ACC112 (cell line): ENCODE data around the gene EFL1.

Source experiments
- H2AFZ ChIP-seq: fragments of 200-600 bp; sonication (generic); one replicate; pipeline ENCODE4 v1.6.0; 2017; ENCODE audit warnings: antibody characterized with exemption, low read length; ENCODE audit not compliant: unreplicated experiment
- H3K27ac ChIP-seq: fragments of 200-600 bp; sonication (generic); 2 replicates; pipeline ENCODE4 v1.5.1; 2014; ENCODE audit warnings: low read depth, mild to moderate bottlenecking, antibody characterized with exemption, low read length, moderate library complexity
- H3K27me3 ChIP-seq: fragments of 200-600 bp; sonication (generic); 2 replicates; pipeline ENCODE4 v1.6.1; 2014; ENCODE audit warnings: mild to moderate bottlenecking, antibody characterized with exemption, low read length, moderate library complexity, mixed read lengths; ENCODE audit not compliant: insufficient read depth
- H3K36me3 ChIP-seq: fragments of 200-600 bp; sonication (generic); 2 replicates; pipeline ENCODE4 v1.6.1; 2016; ENCODE audit warnings: mild to moderate bottlenecking, antibody characterized with exemption, low read length, moderate library complexity, mixed read lengths; ENCODE audit not compliant: insufficient read depth
- H3K4me1 ChIP-seq: fragments of 200-600 bp; sonication (generic); one replicate; pipeline ENCODE4 v1.6.1; 2016; ENCODE audit warnings: low read length, mixed read lengths; ENCODE audit not compliant: insufficient read depth, unreplicated experiment, control insufficient read depth
- H3K4me3 ChIP-seq: fragments of 200-600 bp; sonication (generic); 2 replicates; pipeline ENCODE4 v1.5.1; 2014; ENCODE audit warnings: mild to moderate bottlenecking, low read depth, low read length
- H3K79me2 ChIP-seq: fragments of 200-600 bp; sonication (generic); one replicate; pipeline ENCODE4 v1.6.0; 2016; ENCODE audit warnings: low read length; ENCODE audit not compliant: control insufficient read depth, unreplicated experiment, insufficient read depth

Gene EFL1

GRCh38 chr15:82128401-82129148, 134.0 kb downstream of the EFL1 start:
- H3K27ac ChIP-seq = peak overlapping the region; percentile 82
- H3K36me3 ChIP-seq = 0 out of 2 replicates have a peak, but pooled peaks cover 3% of the 10 kb centered on the region
- no peaks in the 10 kb centered on the region for H3K27me3 ChIP-seq
- peaks cover 50% of the 10 kb centered on the region for H3K4me1 ChIP-seq
- no peaks in the 10 kb centered on the region for H3K79me2 ChIP-seq
- no peak overlapping the region for H2AFZ ChIP-seq
- H3K4me3 ChIP-seq = no peak overlapping the region

GRCh38 chr15:82127581-82127980, 135.0 kb downstream of the EFL1 start:
- Histone ChIP-seq H3K4me3 (no peak overlapping the region), H3K27me3 (no peaks in the 10 kb centered on the region), H3K79me2 (no peaks in the 10 kb centered on the region), H3K4me1 (peaks cover 48% of the 10 kb centered on the region), H3K36me3 (0 out of 2 replicates have a peak, but pooled peaks cover 3% of the 10 kb centered on the region), H2AFZ (no peak overlapping the region), H3K27ac (no peak overlapping the region)

GRCh38 chr15:82126346-82126745, 136.2 kb downstream of the EFL1 start:
- no peak overlapping the region for H2AFZ ChIP-seq
- H3K4me3 ChIP-seq = no peak overlapping the region
- H3K36me3 ChIP-seq = 0 out of 2 replicates have a peak, but pooled peaks cover 3% of the 10 kb centered on the region
- peaks cover 46% of the 10 kb centered on the region for H3K4me1 ChIP-seq
- H3K27me3 ChIP-seq = no peaks in the 10 kb centered on the region
- no peak overlapping the region for H3K27ac ChIP-seq
- no peaks in the 10 kb centered on the region for H3K79me2 ChIP-seq

- H3K27ac ChIP-seq = no peak overlapping the region
- no peaks in the 10 kb centered on the region for H3K27me3 ChIP-seq
- no peak overlapping the region for H3K4me3 ChIP-seq
- no peaks in the 10 kb centered on the region for H3K79me2 ChIP-seq
- no peaks in the 10 kb centered on the region for H3K36me3 ChIP-seq
- H2AFZ ChIP-seq = no peak overlapping the region
- peaks cover 35% of the 10 kb centered on the region for H3K4me1 ChIP-seq
Observed at GRCh38 chr15:82124331-82125263, 137.9 kb downstream of the EFL1 start.

- Histone ChIP-seq H3K36me3 (no peaks in the 10 kb centered on the region), H2AFZ (no peak overlapping the region), H3K27me3 (no peaks in the 10 kb centered on the region), H3K4me3 (no peak overlapping the region), H3K27ac (peak overlapping the region; percentile 85), H3K79me2 (no peaks in the 10 kb centered on the region), H3K4me1 (peaks cover 17% of the 10 kb centered on the region)
Observed at GRCh38 chr15:82122746-82123400, 139.7 kb downstream of the EFL1 start.

- Histone ChIP-seq H3K27ac (no peak overlapping the region), H3K27me3 (no peaks in the 10 kb centered on the region), H3K36me3 (no peaks in the 10 kb centered on the region), H3K79me2 (no peaks in the 10 kb centered on the region), H3K4me3 (no peak overlapping the region), H2AFZ (no peak overlapping the region), H3K4me1 (peaks cover 12% of the 10 kb centered on the region)
Observed at GRCh38 chr15:82118040-82118439, 144.5 kb downstream of the EFL1 start.

- peaks cover 6% of the 10 kb centered on the region for H3K4me1 ChIP-seq
- no peak overlapping the region for H2AFZ ChIP-seq
- no peak overlapping the region for H3K27ac ChIP-seq
- H3K79me2 ChIP-seq = no peaks in the 10 kb centered on the region
- H3K27me3 ChIP-seq = no peaks in the 10 kb centered on the region
- H3K36me3 ChIP-seq = no peaks in the 10 kb centered on the region
- H3K4me3 ChIP-seq = no peak overlapping the region
Observed at GRCh38 chr15:82117296-82117695, 145.2 kb downstream of the EFL1 start.

GRCh38 chr15:82114660-82115059, 147.9 kb downstream of the EFL1 start:
- no peaks in the 10 kb centered on the region for H3K27me3 ChIP-seq
- H3K4me1 ChIP-seq = no peaks in the 10 kb centered on the region
- H3K4me3 ChIP-seq = no peak overlapping the region
- no peak overlapping the region for H3K27ac ChIP-seq
- H2AFZ ChIP-seq = no peak overlapping the region
- no peaks in the 10 kb centered on the region for H3K36me3 ChIP-seq
- no peaks in the 10 kb centered on the region for H3K79me2 ChIP-seq

- Histone ChIP-seq H3K4me1 (no peaks in the 10 kb centered on the region), H2AFZ (no peak overlapping the region), H3K79me2 (no peaks in the 10 kb centered on the region), H3K27ac (no peak overlapping the region), H3K36me3 (no peaks in the 10 kb centered on the region), H3K27me3 (no peaks in the 10 kb centered on the region), H3K4me3 (no peak overlapping the region)
Observed at GRCh38 chr15:82113106-82113715, 149.3 kb downstream of the EFL1 start.

GRCh38 chr15:82111918-82112317, 150.6 kb downstream of the EFL1 start:
- Histone ChIP-seq H3K27ac (no peak overlapping the region), H3K4me3 (no peak overlapping the region), H3K79me2 (no peaks in the 10 kb centered on the region), H3K4me1 (no peaks in the 10 kb centered on the region), H2AFZ (no peak overlapping the region), H3K36me3 (no peaks in the 10 kb centered on the region), H3K27me3 (no peaks in the 10 kb centered on the region)
